Measurements from ENCODE around the gene PHACTR1.

The PHACTR1 gene

GRCh38 chr6:13080462-13081188, 364.1 kb downstream of the PHACTR1 start:
- DNase-seq, result no peak

- no peak for DNase-seq
Observed at GRCh38 chr6:13081189-13081563, 364.6 kb downstream of the PHACTR1 start.

GRCh38 chr6:13089296-13089994, 372.9 kb downstream of the PHACTR1 start:
- DNase-seq, result no peak

- DNase-seq, result no peak
Observed at GRCh38 chr6:13091192-13091591, 374.6 kb downstream of the PHACTR1 start.

- no peak for DNase-seq
Observed at GRCh38 chr6:13094781-13095425, 378.3 kb downstream of the PHACTR1 start.

GRCh38 chr6:13096084-13096483, 379.5 kb downstream of the PHACTR1 start:
- DNase-seq, result no peak

- no peak for DNase-seq
Observed at GRCh38 chr6:13097454-13097853, 380.9 kb downstream of the PHACTR1 start.

GRCh38 chr6:13098006-13098405, 381.4 kb downstream of the PHACTR1 start:
- no peak for DNase-seq

GRCh38 chr6:13098793-13099570, 382.4 kb downstream of the PHACTR1 start:
- no peak for DNase-seq

- no peak for DNase-seq
Observed at GRCh38 chr6:13099771-13100170, 383.2 kb downstream of the PHACTR1 start.

GRCh38 chr6:13101409-13101808, 384.8 kb downstream of the PHACTR1 start:
- DNase-seq, result no peak

- no peak for DNase-seq
Observed at GRCh38 chr6:13101985-13102384, 385.4 kb downstream of the PHACTR1 start.

GRCh38 chr6:13103169-13103568, 386.6 kb downstream of the PHACTR1 start:
- DNase-seq, result no peak

- DNase-seq, result no peak
Observed at GRCh38 chr6:13105139-13105538, 388.6 kb downstream of the PHACTR1 start.

GRCh38 chr6:13112921-13113320, 396.4 kb downstream of the PHACTR1 start:
- DNase-seq, result no peak

GRCh38 chr6:13113376-13113775, 396.8 kb downstream of the PHACTR1 start:
- no peak for DNase-seq

- no peak for DNase-seq
Observed at GRCh38 chr6:13113981-13114593, 397.5 kb downstream of the PHACTR1 start.

GRCh38 chr6:13116155-13116554, 399.6 kb downstream of the PHACTR1 start:
- no peak for DNase-seq

GRCh38 chr6:13117570-13117969, 401.0 kb downstream of the PHACTR1 start:
- DNase-seq, result no peak

GRCh38 chr6:13119549-13119948, 403.0 kb downstream of the PHACTR1 start:
- no peak for DNase-seq

GRCh38 chr6:13120483-13121482, 404.2 kb downstream of the PHACTR1 start:
- DNase-seq, result no peak

GRCh38 chr6:13124131-13124530, 407.6 kb downstream of the PHACTR1 start:
- DNase-seq, result no peak
